ENCODE measurements around the gene ZNF132. TPM values are rescaled to one million over a fixed set of nuclear protein-coding genes. Genes with fewer than 3 reads are reported as not detected.
A peak's percentile ranks its signal among the peaks of the same experiment; 100 is the strongest.

Gene ZNF132
- total RNA-seq, 2 experiments from 2014 or later, result 3.3 to 4.4 TPM

GRCh38 chr19:58396691-58397532, 43.0 kb downstream of the ZNF132 start:
- no peak overlapping the region for H3K27ac Mint-ChIP-seq
- H3K36me3 Mint-ChIP-seq (ENCODE audit: low read depth), result peaks cover 32% of the 10 kb centered on the region
- intact Hi-C loops (cut with DNase I, micrococcal nuclease), result no loop called here
- DNase-seq (no peak), ATAC-seq (no peak)
- ChIA-PET CTCF (interaction anchor here (0.6 kb wide), 1 partner anchor 171 kb away, joined by 3 read pairs; no protein-coding TSS in a partner anchor), POLR2A (interaction anchor here (0.5 kb wide), 1 partner anchor 57 kb away, joined by 3 read pairs; no protein-coding TSS in a partner anchor)
- H3K4me3 Mint-ChIP-seq, result no peak overlapping the region
- peaks cover 2% of the 10 kb centered on the region for H3K27me3 Mint-ChIP-seq
- H3K4me1 Mint-ChIP-seq, result peaks cover 21% of the 10 kb centered on the region
- no peaks in the 10 kb centered on the region for H3K9me3 Mint-ChIP-seq (ENCODE audit: low read depth)

GRCh38 chr19:58395979-58396627, 43.9 kb downstream of the ZNF132 start:
- CTCF ChIA-PET, result no interaction called here
- H3K4me1 Mint-ChIP-seq, result peaks cover 23% of the 10 kb centered on the region
- POLR2A ChIA-PET, result interaction anchor here (0.5 kb wide), 1 partner anchor 57 kb away, joined by 3 read pairs; no protein-coding TSS in a partner anchor
- intact Hi-C loops (cut with DNase I, micrococcal nuclease), result no loop called here
- DNase-seq (peak; percentile 19), ATAC-seq (no peak)
- peaks cover 39% of the 10 kb centered on the region for H3K36me3 Mint-ChIP-seq (ENCODE audit: low read depth)
- peaks cover 2% of the 10 kb centered on the region for H3K27me3 Mint-ChIP-seq
- no peak overlapping the region for H3K4me3 Mint-ChIP-seq
- H3K9me3 Mint-ChIP-seq (ENCODE audit: low read depth), result no peaks in the 10 kb centered on the region
- H3K27ac Mint-ChIP-seq, result no peak overlapping the region

GRCh38 chr19:58395220-58395978, 44.6 kb downstream of the ZNF132 start, which contains the start of gene RNF225:
Gene RNF225 (plus strand): TSS chr19:58395656. CDS start chr19:58396090, 434 bp downstream.
- Mint-ChIP-seq H3K36me3 (ENCODE audit: low read depth) (peaks cover 46% of the 10 kb centered on the region), H3K9me3 (ENCODE audit: low read depth) (no peaks in the 10 kb centered on the region), H3K27me3 (peaks cover 2% of the 10 kb centered on the region), H3K4me3 (no peak within 1 kb of the TSS), H3K27ac (no peak within 1 kb of the TSS), H3K4me1 (peaks cover 21% of the 10 kb centered on the region)
- intact Hi-C loops (cut with DNase I, micrococcal nuclease), result no loop called here
- ChIA-PET CTCF (no interaction called here), POLR2A (no interaction called here)
- DNase-seq (peak; percentile 31), ATAC-seq (peak; percentile 21)

GRCh38 chr19:58394821-58395219, 45.1 kb downstream of the ZNF132 start:
- DNase-seq (no peak), ATAC-seq (peak; percentile 23)
- intact Hi-C loops (cut with DNase I, micrococcal nuclease), result no loop called here
- Mint-ChIP-seq H3K4me1 (peaks cover 21% of the 10 kb centered on the region), H3K4me3 (no peak overlapping the region), H3K9me3 (ENCODE audit: low read depth) (no peaks in the 10 kb centered on the region), H3K27me3 (peaks cover 2% of the 10 kb centered on the region), H3K36me3 (ENCODE audit: low read depth) (peaks cover 49% of the 10 kb centered on the region), H3K27ac (no peak overlapping the region)
- POLR2A ChIA-PET, result no interaction called here
- CTCF ChIA-PET, result no interaction called here

GRCh38 chr19:58393725-58394033, 46.3 kb downstream of the ZNF132 start:
- DNase-seq, result no peak
- no peak for ATAC-seq
- H3K4me1 Mint-ChIP-seq, result peaks cover 28% of the 10 kb centered on the region
- H3K27me3 Mint-ChIP-seq, result peaks cover 2% of the 10 kb centered on the region
- ChIA-PET POLR2A (no interaction called here), CTCF (no interaction called here)
- H3K9me3 Mint-ChIP-seq (ENCODE audit: low read depth), result no peaks in the 10 kb centered on the region
- H3K36me3 Mint-ChIP-seq (ENCODE audit: low read depth), result peaks cover 56% of the 10 kb centered on the region
- intact Hi-C loops (cut with DNase I, micrococcal nuclease), result no loop called here
- H3K27ac Mint-ChIP-seq, result no peak overlapping the region
- no peak overlapping the region for H3K4me3 Mint-ChIP-seq

GRCh38 chr19:58392945-58393724, 46.8 kb downstream of the ZNF132 start:
- CTCF ChIA-PET, result no interaction called here
- DNase-seq (no peak), ATAC-seq (no peak)
- H3K4me3 Mint-ChIP-seq, result no peak overlapping the region
- H3K4me1 Mint-ChIP-seq, result peaks cover 33% of the 10 kb centered on the region
- peaks cover 2% of the 10 kb centered on the region for H3K27me3 Mint-ChIP-seq
- H3K27ac Mint-ChIP-seq, result no peak overlapping the region
- intact Hi-C loops (cut with DNase I, micrococcal nuclease), result no loop called here
- peaks cover 61% of the 10 kb centered on the region for H3K36me3 Mint-ChIP-seq (ENCODE audit: low read depth)
- no peaks in the 10 kb centered on the region for H3K9me3 Mint-ChIP-seq (ENCODE audit: low read depth)
- POLR2A ChIA-PET, result no interaction called here

- ATAC-seq (no peak), DNase-seq (no peak)
- H3K4me3 Mint-ChIP-seq, result peak overlapping the region; percentile 96
- H3K36me3 Mint-ChIP-seq (ENCODE audit: low read depth), result peaks cover 50% of the 10 kb centered on the region
- intact Hi-C loops (cut with DNase I, micrococcal nuclease), result loop anchor here in 1 of 2 experiments (5.0 kb wide), 2 partner anchors 81 to 89 kb away; partner anchors contain the start of genes ERVK3-1 and ZNF446
- CTCF ChIA-PET, result interaction anchor here (0.7 kb wide), 1 partner anchor 71 kb away, joined by 3 read pairs; no protein-coding TSS in a partner anchor
- peaks cover 34% of the 10 kb centered on the region for H3K4me1 Mint-ChIP-seq
- POLR2A ChIA-PET, result interaction anchor here (0.6 kb wide), 1 partner anchor 118 kb away, joined by 3 read pairs; no protein-coding TSS in a partner anchor
- peak overlapping the region; percentile 97 for H3K27ac Mint-ChIP-seq
- no peaks in the 10 kb centered on the region for H3K27me3 Mint-ChIP-seq
- no peaks in the 10 kb centered on the region for H3K9me3 Mint-ChIP-seq (ENCODE audit: low read depth)
These were observed 51.8 kb downstream of the ZNF132 start for GRCh38 chr19:58388175-58388526.

- Mint-ChIP-seq H3K36me3 (ENCODE audit: low read depth) (peaks cover 44% of the 10 kb centered on the region), H3K4me1 (peaks cover 32% of the 10 kb centered on the region), H3K27ac (peak overlapping the region; percentile 97), H3K27me3 (no peaks in the 10 kb centered on the region), H3K9me3 (ENCODE audit: low read depth) (no peaks in the 10 kb centered on the region), H3K4me3 (peak overlapping the region; percentile 96)
- no peak for DNase-seq
- ChIA-PET CTCF (interaction anchor here (0.6 to 0.7 kb wide), 2 partner anchors 71 to 139 kb away, joined by 3 read pairs; no protein-coding TSS in a partner anchor), POLR2A (interaction anchor here (0.6 kb wide), 1 partner anchor 118 kb away, joined by 3 read pairs; no protein-coding TSS in a partner anchor)
- no peak for ATAC-seq
- intact Hi-C loops (cut with DNase I, micrococcal nuclease), result loop anchor here (1.0 to 5.0 kb wide), 18 partner anchors 13 to 385 kb away; partner anchors contain the start of genes ERVK3-1 (in 2 of the 2), ZNF446 (in 2 of the 2), ZNF584 (in 2 of the 2) and MZF1 (in 1 of the 2)
These were observed 52.4 kb downstream of the ZNF132 start for GRCh38 chr19:58387338-58388174.

GRCh38 chr19:58386576-58387337, 53.2 kb downstream of the ZNF132 start, which contains the start of gene RPS5:
Gene RPS5 (plus strand): TSS chr19:58387269. CDS start chr19:58388138, 869 bp downstream.
- ATAC-seq, result peak; percentile 96
- no peaks in the 10 kb centered on the region for H3K27me3 Mint-ChIP-seq
- POLR2A ChIA-PET, result interaction anchor here (1.0 kb wide), 1 partner anchor 25 kb away, joined by 3 read pairs; the partner anchor contains the start of gene ZNF497

More at GRCh38 chr19:58386576-58387337, 53.2 kb downstream of the ZNF132 start, which contains the start of gene RPS5:
- peak within 1 kb of the TSS; percentile 96 for H3K4me3 Mint-ChIP-seq
- peak within 1 kb of the TSS; percentile 97 for H3K27ac Mint-ChIP-seq
- intact Hi-C loops (cut with DNase I, micrococcal nuclease), result loop anchor here (1.0 to 5.0 kb wide), 18 partner anchors 14 to 384 kb away; partner anchors contain the start of genes ERVK3-1 (in 2 of the 2), ZNF446 (in 2 of the 2), ZNF584 (in 2 of the 2) and MZF1 (in 1 of the 2)
- peaks cover 40% of the 10 kb centered on the region for H3K36me3 Mint-ChIP-seq (ENCODE audit: low read depth)
- no peaks in the 10 kb centered on the region for H3K9me3 Mint-ChIP-seq (ENCODE audit: low read depth)
- CTCF ChIA-PET, result no interaction called here
- peak; percentile 97 for DNase-seq
- peaks cover 33% of the 10 kb centered on the region for H3K4me1 Mint-ChIP-seq

Data from activated CD4-positive, alpha-beta T cell treated with anti-CD3 and anti-CD28 coated beads for 36 hours (primary cell).